Measurements from ENCODE around the gene TSPAN7. TPM values are rescaled to one million over a fixed set of nuclear protein-coding genes. Genes with fewer than 3 reads are reported as not detected.

Gene TSPAN7
- total and polyA plus RNA-seq, 9 of the 15 experiments (the other 6 are each of a cell fraction or from before 2014, with no cell fraction given), result 0.07 to 0.29 (median 0.12) TPM; not detected in 1

- TF ChIP-seq MGA (IDR thresholded peaks at IDR 0.05) (no peak), HDGF (IDR thresholded peaks at IDR 0.05) (no peak), RCOR1 (IDR thresholded peaks at IDR 0.05; ENCODE audit: borderline replicate concordance in 1 of 2, low read depth in 2 of 2, low read length in 2 of 2) (no peak), SNAPC5 (CRISPR knock-in tag; IDR thresholded peaks at IDR 0.05) (no peak), DLX4 (CRISPR knock-in tag; IDR thresholded peaks at IDR 0.05) (no peak), STAT5A (IDR thresholded peaks at IDR 0.05; ENCODE audit: borderline replicate concordance, low read length) (no peak), ZNF609 (CRISPR knock-in tag; IDR thresholded peaks at IDR 0.05; ENCODE audit: borderline replicate concordance) (no peak), ZNF766 (CRISPR knock-in tag; conservative IDR thresholded peaks at IDR 0.05) (no peak), CC2D1A (IDR thresholded peaks at IDR 0.05) (no peak), RBM22 (IDR thresholded peaks at IDR 0.05; ENCODE audit: low read depth, low read length, poor library complexity, severe bottlenecking) (no peak), EHMT2 (IDR thresholded peaks at IDR 0.05) (no peak), CHD2 (IDR thresholded peaks at IDR 0.05; ENCODE audit: low read depth, low read length) (no peak), ZKSCAN1 (IDR thresholded peaks at IDR 0.05; ENCODE audit: low read depth, low read length) (no peak)
Observed at GRCh38 chrX:38678821-38679220, 117.5 kb downstream of the TSPAN7 start (continued).
